HEK293 (cell line): ENCODE measurements around the gene HHEX.

Source experiments
- CTCF ChIA-PET: fragments of 350-600 bp; formaldehyde crosslinking; extraction: SDS; loops from one replicate; lab custom pipeline; 2021; ENCODE audit warnings: antibody characterized with exemption; lab: Yijun Ruan, JAX
- POLR2A ChIA-PET: fragments of 300-600 bp; formaldehyde crosslinking; extraction: SDS; loops from one replicate; lab custom pipeline; 2020; ENCODE audit warnings: antibody characterized with exemption, inconsistent platforms; lab: Yijun Ruan, JAX
- H3K27ac ChIP-seq: fragments of 200-500 bp; sonication (Bioruptor generic); 2 replicates; pipeline ENCODE4 v1.5.1; 2014; ENCODE audit warnings: low read depth, low read length, control low read depth, inconsistent platforms; ENCODE audit errors: extremely low read depth
- H3K36me3 ChIP-seq, 2 experiments: fragments of 200-500 bp in 1 of 2; sonication (Bioruptor generic) in 1 of 2; 1 replicate in 1 of 2; 2 replicates in 1 of 2; pipeline ENCODE4 v1.5.1; 2014 to 2017; ENCODE audit warnings: inconsistent platforms in 2 of 2, low read length in 2 of 2; ENCODE audit not compliant: control insufficient read depth in 2 of 2, insufficient read depth in 1 of 2
- H3K4me1 ChIP-seq: fragments of 200-500 bp; sonication (Bioruptor generic); 2 replicates; pipeline ENCODE4 v1.5.1; 2014; ENCODE audit warnings: mild to moderate bottlenecking, low read length, inconsistent platforms; ENCODE audit not compliant: control insufficient read depth, insufficient read depth
- H3K4me3 ChIP-seq: 2 replicates; pipeline ENCODE4 v1.5.1; 2011; ENCODE audit warnings: low read depth, mild to moderate bottlenecking, control low read depth, low read length, moderate library complexity
- H3K9me3 ChIP-seq: fragments of 200-500 bp; sonication (Bioruptor generic); 2 replicates; pipeline ENCODE4 v1.5.1; 2014; ENCODE audit warnings: low read depth, low read length, inconsistent platforms; ENCODE audit not compliant: control insufficient read depth, insufficient read depth
- BCL11B ChIP-seq: fragments of 450-650 bp; formaldehyde crosslinking; IDR thresholded peaks from 2 replicates; pipeline ENCODE4 v1.5.1; 2016; ENCODE audit warnings: low read depth, missing biosample characterization, missing genetic modification characterization
- KLF9 ChIP-seq: fragments of 450-650 bp; formaldehyde crosslinking; IDR thresholded peaks from 2 replicates; pipeline ENCODE4 v1.5.1; 2016; ENCODE audit warnings: missing biosample characterization, missing genetic modification characterization, low read depth
- PBX3 ChIP-seq: sonication (generic); formaldehyde crosslinking; IDR thresholded peaks from 2 replicates; pipeline ENCODE4 v1.8.1; 2022; ENCODE audit warnings: mild to moderate bottlenecking, moderate library complexity, missing genetic modification reagents
- PRDM1 ChIP-seq: fragments of 450-650 bp; formaldehyde crosslinking; IDR thresholded peaks from 2 replicates; pipeline ENCODE4; 2016; ENCODE audit warnings: missing biosample characterization, missing genetic modification characterization
- SETDB1 ChIP-seq: IDR thresholded peaks from one replicate; pipeline ENCODE4 v1.6.1; 2017; ENCODE audit warnings: mild to moderate bottlenecking, low read length, moderate library complexity, mixed read lengths; ENCODE audit not compliant: insufficient read length
- ZNF169 ChIP-seq: fragments of 450-650 bp; formaldehyde crosslinking; IDR thresholded peaks from 2 replicates; pipeline ENCODE4 v1.5.1; 2016; ENCODE audit warnings: missing biosample characterization, missing genetic modification characterization
- ZNF19 ChIP-seq: fragments of 450-650 bp; formaldehyde crosslinking; IDR thresholded peaks from 2 replicates; pipeline ENCODE4; 2016; ENCODE audit warnings: missing biosample characterization, missing genetic modification characterization, low read depth
- ZNF266 ChIP-seq: fragments of 450-650 bp; formaldehyde crosslinking; IDR thresholded peaks from 2 replicates; pipeline ENCODE4 v1.5.1; 2016; ENCODE audit warnings: missing biosample characterization, missing genetic modification characterization, low read depth
- ZNF280C ChIP-seq: fragments of 450-650 bp; formaldehyde crosslinking; IDR thresholded peaks from 2 replicates; pipeline ENCODE4 v1.5.1; 2016; ENCODE audit warnings: missing biosample characterization, missing genetic modification characterization
- ZNF341 ChIP-seq: fragments of 450-650 bp; formaldehyde crosslinking; IDR thresholded peaks from 2 replicates; pipeline ENCODE4; 2016; ENCODE audit warnings: low read depth, missing biosample characterization, missing genetic modification characterization
- ZNF423 ChIP-seq: fragments of 450-650 bp; formaldehyde crosslinking; IDR thresholded peaks from 2 replicates; pipeline ENCODE4 v1.5.1; 2016; ENCODE audit warnings: missing biosample characterization, missing genetic modification characterization
- ZNF449 ChIP-seq: fragments of 450-650 bp; formaldehyde crosslinking; IDR thresholded peaks from 2 replicates; pipeline ENCODE4 v1.5.1; 2017; ENCODE audit warnings: missing biosample characterization, mild to moderate bottlenecking, missing genetic modification characterization, moderate library complexity
- ZNF548 ChIP-seq: fragments of 450-650 bp; formaldehyde crosslinking; IDR thresholded peaks from 2 replicates; pipeline ENCODE4 v1.5.1; 2016; ENCODE audit warnings: missing biosample characterization, missing genetic modification characterization
- ZNF555 ChIP-seq: fragments of 450-650 bp; formaldehyde crosslinking; conservative IDR thresholded peaks from 2 replicates; pipeline ENCODE4 v1.5.1; 2017; ENCODE audit warnings: missing biosample characterization, mild to moderate bottlenecking, missing genetic modification characterization, inconsistent platforms
- ZNF561 ChIP-seq: fragments of 450-650 bp; IDR thresholded peaks from 2 replicates; pipeline ENCODE4 v1.5.1; 2018; ENCODE audit warnings: missing biosample characterization, missing genetic modification characterization, borderline replicate concordance
- ZNF692 ChIP-seq: fragments of 450-650 bp; formaldehyde crosslinking; IDR thresholded peaks from 2 replicates; pipeline ENCODE4 v1.5.1; 2016; ENCODE audit warnings: missing biosample characterization, missing genetic modification characterization
- ZSCAN18 ChIP-seq: fragments of 450-650 bp; formaldehyde crosslinking; IDR thresholded peaks from 2 replicates; pipeline ENCODE4 v1.5.1; 2016; ENCODE audit warnings: missing biosample characterization, missing genetic modification characterization
- TF ChIP-seq, protein P1 (sequence below): fragments of 450-650 bp; formaldehyde crosslinking; IDR thresholded peaks from 2 replicates; pipeline ENCODE4 v1.5.1; 2016; ENCODE audit warnings: missing biosample characterization, missing genetic modification characterization, borderline replicate concordance

The HHEX gene

DNA sequence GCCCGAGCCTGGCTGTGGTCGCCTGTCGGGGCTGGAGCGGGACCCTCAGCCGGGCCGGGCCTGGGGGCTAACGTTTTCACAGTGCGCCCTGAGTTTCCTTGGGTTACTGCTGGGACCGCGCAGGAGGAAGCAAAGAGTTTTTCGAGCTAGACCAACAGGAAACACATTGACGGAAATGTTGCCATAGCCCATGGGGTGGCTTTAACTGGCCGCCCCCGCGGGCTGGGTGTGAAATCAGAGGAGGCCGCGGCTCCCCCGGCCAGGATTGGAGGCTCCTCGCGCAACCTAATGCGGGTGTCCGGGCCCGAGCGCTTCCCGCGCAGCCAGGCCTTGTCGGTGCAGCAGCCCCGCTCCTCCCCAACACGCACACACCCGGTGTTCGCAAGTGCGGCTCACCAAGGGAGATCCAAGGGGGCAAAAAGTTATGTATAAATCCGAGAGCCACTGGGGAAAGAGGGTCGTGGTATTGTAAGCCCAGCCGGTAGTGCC is 1.9 kb downstream of the HHEX start:
- POLR2A ChIA-PET = no interaction called here
- TF ChIP-seq, protein P1, sequence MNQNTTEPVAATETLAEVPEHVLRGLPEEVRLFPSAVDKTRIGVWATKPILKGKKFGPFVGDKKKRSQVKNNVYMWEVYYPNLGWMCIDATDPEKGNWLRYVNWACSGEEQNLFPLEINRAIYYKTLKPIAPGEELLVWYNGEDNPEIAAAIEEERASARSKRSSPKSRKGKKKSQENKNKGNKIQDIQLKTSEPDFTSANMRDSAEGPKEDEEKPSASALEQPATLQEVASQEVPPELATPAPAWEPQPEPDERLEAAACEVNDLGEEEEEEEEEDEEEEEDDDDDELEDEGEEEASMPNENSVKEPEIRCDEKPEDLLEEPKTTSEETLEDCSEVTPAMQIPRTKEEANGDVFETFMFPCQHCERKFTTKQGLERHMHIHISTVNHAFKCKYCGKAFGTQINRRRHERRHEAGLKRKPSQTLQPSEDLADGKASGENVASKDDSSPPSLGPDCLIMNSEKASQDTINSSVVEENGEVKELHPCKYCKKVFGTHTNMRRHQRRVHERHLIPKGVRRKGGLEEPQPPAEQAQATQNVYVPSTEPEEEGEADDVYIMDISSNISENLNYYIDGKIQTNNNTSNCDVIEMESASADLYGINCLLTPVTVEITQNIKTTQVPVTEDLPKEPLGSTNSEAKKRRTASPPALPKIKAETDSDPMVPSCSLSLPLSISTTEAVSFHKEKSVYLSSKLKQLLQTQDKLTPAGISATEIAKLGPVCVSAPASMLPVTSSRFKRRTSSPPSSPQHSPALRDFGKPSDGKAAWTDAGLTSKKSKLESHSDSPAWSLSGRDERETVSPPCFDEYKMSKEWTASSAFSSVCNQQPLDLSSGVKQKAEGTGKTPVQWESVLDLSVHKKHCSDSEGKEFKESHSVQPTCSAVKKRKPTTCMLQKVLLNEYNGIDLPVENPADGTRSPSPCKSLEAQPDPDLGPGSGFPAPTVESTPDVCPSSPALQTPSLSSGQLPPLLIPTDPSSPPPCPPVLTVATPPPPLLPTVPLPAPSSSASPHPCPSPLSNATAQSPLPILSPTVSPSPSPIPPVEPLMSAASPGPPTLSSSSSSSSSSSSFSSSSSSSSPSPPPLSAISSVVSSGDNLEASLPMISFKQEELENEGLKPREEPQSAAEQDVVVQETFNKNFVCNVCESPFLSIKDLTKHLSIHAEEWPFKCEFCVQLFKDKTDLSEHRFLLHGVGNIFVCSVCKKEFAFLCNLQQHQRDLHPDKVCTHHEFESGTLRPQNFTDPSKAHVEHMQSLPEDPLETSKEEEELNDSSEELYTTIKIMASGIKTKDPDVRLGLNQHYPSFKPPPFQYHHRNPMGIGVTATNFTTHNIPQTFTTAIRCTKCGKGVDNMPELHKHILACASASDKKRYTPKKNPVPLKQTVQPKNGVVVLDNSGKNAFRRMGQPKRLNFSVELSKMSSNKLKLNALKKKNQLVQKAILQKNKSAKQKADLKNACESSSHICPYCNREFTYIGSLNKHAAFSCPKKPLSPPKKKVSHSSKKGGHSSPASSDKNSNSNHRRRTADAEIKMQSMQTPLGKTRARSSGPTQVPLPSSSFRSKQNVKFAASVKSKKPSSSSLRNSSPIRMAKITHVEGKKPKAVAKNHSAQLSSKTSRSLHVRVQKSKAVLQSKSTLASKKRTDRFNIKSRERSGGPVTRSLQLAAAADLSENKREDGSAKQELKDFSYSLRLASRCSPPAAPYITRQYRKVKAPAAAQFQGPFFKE = no peak
- TF ChIP-seq ZNF266 (tag by site-specific recombination) (no peak), ZNF548 (tag by site-specific recombination) (no peak), ZNF19 (tag by site-specific recombination) (no peak), ZNF561 (tag by site-specific recombination) (no peak), ZNF341 (no peak), PRDM1 (tag by site-specific recombination) (no peak), ZNF280C (tag by site-specific recombination) (no peak), ZNF423 (tag by site-specific recombination) (no peak), ZSCAN18 (tag by site-specific recombination) (no peak), BCL11B (no peak), ZNF555 (tag by site-specific recombination) (no peak), KLF9 (tag by site-specific recombination) (no peak), ZNF692 (tag by site-specific recombination) (no peak), SETDB1 (no peak), ZNF169 (tag by site-specific recombination) (no peak), PBX3 (CRISPR knock-in tag) (no peak), ZNF449 (tag by site-specific recombination) (no peak)
- H3K27ac ChIP-seq = no peak overlapping the region
- no peaks in the 10 kb centered on the region for H3K9me3 ChIP-seq
- peaks cover 0 to 15% of the 10 kb centered on the region in 2 experiments; a peak in 1 of 3 replicates for H3K36me3 ChIP-seq
- H3K4me3 ChIP-seq = no peak overlapping the region
- H3K4me1 ChIP-seq = peaks cover 6% of the 10 kb centered on the region
- CTCF ChIA-PET = interaction anchor here (0.7 kb wide), 1 partner anchor 1812 kb away, joined by 3 read pairs; no protein-coding TSS in a partner anchor
